Fibroblast of gingiva (primary cell): ENCODE results near the gene PCDHGA10.
"Not testable (repeated sequence)": the region's sequence is repeated elsewhere in the genome, so short reads cannot be mapped to it uniquely, and the experiment has no call there.

Experiments used
- DNase-seq: peaks from one replicate; pipeline ENCODE4 v3.0.0-alpha.2; 2011; ENCODE audit warnings: low read depth

The PCDHGA10 gene

DNA sequence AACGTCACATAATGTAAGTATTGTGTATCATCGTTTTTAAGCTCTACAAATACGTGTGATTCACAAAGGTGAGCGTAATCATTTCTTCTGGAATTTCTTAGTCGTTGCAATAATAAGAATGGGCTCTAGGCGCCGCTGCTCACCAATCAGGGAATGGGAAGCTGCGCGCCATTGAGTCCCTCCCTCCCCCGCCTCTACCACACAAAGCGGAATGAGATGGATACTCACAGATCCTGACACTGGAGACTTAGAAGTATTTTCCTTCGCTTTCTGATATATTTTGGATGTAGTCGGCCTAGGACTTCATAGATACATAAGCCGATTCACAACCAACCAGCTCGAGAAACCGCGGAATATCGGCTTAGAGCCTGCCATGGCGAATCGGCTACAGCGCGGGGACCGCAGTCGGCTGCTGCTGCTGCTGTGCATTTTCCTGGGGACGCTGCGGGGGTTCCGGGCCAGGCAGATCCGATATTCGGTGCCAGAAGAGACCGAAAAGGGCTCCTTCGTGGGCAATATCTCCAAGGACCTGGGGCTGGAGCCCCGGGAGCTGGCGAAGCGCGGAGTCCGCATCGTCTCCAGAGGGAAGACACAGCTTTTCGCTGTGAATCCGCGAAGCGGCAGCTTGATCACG is 8.2 kb downstream of the PCDHGA10 start, which contains the start of gene PCDHGA11:
Gene PCDHGA11, plus strand, starts transcription at position 197 of the 634 bp plus-strand sequence. Its CDS starts 177 bp downstream, at position 374.
- peak; percentile 36 for DNase-seq

DNA sequence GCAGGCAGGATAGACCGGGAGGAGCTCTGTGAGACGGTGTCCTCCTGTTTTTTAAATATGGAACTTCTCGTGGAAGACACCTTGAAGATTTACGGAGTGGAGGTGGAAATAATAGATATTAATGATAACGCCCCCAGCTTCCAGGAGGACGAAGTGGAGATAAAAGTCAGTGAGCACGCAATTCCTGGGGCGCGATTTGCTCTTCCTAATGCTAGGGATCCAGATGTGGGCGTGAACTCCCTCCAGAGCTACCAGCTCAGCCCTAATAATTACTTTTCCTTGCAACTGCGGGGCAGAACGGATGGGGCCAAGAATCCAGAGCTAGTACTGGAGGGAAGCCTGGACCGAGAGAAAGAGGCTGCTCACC is 8.7 kb downstream of the PCDHGA10 start:
- no peak for DNase-seq

DNA sequence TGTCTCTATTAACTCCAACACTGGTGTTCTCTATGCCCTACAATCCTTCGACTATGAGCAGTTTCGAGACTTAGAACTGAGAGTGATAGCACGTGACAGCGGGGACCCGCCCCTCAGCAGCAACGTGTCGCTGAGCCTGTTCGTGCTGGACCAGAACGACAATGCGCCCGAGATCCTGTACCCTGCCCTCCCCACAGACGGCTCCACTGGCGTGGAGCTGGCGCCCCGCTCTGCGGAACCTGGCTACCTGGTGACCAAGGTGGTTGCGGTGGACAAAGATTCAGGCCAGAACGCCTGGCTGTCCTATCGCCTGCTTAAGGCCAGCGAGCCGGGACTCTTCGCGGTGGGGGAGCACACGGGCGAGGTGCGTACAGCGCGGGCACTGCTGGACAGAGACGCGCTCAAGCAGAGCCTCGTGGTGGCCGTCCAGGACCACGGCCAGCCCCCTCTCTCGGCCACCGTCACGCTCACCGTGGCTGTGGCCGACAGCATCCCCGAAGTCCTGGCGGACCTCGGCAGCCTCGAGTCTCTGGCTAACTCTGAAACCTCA is 10.0 kb downstream of the PCDHGA10 start:
- no peak for DNase-seq

DNA sequence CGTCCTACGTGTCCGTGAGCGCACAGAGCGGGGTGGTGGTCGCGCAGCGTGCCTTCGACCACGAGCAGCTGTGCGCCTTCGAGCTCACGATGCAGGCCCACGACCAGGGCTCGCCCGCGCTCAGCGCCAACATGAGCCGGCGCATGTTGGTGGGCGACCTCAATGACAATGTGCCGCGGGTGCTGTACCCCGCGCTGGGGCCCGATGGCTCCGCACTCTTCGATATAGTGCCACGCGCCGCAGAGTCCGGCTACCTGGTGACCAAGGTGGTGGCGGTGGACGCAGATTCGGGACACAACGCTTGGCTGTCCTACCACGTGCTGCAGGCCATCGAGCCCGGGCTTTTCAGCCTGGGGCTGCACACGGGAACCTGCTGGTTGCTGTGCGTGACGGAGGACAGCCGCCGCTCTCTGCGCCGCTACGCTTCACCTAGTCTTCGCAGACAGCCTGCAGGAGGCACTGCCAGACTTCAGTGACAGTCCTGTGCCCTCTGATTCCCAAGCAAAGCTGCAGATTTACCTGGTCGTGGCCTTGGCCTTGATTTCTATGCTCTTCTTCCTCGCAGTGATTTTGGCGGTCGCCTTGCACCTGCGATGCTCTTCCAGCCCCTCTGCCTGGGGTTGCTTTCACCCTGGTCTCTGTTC is 15.1 kb downstream of the PCDHGA10 start:
- DNase-seq = no peak

DNA sequence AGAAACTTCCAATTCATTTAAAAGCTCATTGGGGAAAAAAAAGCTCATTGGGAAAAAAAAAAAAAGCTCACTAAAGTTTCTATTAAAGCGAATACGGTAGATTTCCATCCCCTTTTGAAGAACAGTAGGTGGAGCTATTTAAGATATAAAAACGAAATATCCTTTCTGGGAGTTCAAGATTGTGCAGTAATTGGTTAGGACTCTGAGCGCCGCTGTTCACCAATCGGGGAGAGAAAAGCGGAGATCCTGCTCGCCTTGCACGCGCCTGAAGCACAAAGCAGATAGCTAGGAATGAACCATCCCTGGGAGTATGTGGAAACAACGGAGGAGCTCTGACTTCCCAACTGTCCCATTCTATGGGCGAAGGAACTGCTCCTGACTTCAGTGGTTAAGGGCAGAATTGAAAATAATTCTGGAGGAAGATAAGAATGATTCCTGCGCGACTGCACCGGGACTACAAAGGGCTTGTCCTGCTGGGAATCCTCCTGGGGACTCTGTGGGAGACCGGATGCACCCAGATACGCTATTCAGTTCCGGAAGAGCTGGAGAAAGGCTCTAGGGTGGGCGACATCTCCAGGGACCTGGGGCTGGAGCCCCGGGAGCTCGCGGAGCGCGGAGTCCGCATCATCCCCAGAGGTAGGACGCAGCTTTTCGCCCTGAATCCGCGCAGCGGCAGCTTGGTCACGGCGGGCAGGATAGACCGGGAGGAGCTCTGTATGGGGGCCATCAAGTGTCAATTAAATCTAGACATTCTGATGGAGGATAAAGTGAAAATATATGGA is 17.7 kb downstream of the PCDHGA10 start, which contains the start of gene PCDHGA12:
Gene PCDHGA12, plus strand, starts transcription at position 176 of the 782 bp plus-strand sequence. Its CDS starts 253 bp downstream, at position 429.
- DNase-seq = peak; percentile 87

DNA sequence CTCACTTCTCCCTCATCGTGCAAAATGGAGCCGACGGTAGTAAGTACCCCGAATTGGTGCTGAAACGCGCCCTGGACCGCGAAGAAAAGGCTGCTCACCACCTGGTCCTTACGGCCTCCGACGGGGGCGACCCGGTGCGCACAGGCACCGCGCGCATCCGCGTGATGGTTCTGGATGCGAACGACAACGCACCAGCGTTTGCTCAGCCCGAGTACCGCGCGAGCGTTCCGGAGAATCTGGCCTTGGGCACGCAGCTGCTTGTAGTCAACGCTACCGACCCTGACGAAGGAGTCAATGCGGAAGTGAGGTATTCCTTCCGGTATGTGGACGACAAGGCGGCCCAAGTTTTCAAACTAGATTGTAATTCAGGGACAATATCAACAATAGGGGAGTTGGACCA is 18.5 kb downstream of the PCDHGA10 start:
- no peak for DNase-seq

DNA sequence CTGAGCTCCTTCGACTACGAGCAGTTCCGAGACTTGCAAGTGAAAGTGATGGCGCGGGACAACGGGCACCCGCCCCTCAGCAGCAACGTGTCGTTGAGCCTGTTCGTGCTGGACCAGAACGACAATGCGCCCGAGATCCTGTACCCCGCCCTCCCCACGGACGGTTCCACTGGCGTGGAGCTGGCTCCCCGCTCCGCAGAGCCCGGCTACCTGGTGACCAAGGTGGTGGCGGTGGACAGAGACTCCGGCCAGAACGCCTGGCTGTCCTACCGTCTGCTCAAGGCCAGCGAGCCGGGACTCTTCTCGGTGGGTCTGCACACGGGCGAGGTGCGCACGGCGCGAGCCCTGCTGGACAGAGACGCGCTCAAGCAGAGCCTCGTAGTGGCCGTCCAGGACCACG is 19.5 kb downstream of the PCDHGA10 start:
- DNase-seq = not testable (repeated sequence)

DNA sequence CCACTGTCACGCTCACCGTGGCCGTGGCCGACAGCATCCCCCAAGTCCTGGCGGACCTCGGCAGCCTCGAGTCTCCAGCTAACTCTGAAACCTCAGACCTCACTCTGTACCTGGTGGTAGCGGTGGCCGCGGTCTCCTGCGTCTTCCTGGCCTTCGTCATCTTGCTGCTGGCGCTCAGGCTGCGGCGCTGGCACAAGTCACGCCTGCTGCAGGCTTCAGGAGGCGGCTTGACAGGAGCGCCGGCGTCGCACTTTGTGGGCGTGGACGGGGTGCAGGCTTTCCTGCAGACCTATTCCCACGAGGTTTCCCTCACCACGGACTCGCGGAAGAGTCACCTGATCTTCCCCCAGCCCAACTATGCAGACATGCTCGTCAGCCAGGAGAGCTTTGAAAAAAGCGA is 19.9 kb downstream of the PCDHGA10 start:
- not testable (repeated sequence) for DNase-seq

DNA sequence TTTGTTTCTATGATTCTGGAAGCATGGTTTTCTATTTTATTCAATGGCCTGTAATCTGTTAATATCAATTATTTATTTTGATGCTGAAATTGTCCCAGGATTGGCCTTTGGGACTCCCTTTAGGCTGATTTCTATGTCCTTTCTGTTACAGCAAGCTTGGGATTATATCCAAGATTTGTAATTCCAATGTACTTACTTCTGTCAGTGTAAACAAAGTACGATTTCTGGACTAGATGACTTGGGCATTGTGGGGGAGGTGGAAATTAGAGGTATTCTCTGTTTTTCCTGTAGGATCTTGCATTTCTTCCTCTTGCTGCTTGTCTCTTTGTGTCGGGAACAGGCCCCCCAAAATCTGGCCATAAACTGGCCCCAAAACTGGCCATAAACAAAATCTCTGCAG is 21.2 kb downstream of the PCDHGA10 start:
- no peak for DNase-seq

DNA sequence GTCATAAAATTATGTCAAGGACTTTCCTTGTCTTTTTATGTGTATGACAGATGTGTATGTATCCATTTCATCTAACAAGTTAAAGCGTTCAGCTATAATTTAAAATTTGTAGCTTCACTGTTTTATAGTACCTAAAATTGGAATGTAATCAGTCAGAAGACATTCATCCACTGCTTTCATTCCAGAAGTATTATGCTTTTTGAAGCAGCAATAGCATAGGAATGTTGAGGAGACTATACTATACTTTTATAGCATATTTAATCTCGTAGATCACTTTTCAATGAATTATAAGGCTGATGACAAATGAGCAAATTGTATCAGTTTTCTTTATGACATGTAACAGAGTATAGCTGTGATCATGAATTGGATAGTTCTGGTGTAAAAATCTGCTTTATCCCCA is 24.4 kb downstream of the PCDHGA10 start:
- DNase-seq = no peak

DNA sequence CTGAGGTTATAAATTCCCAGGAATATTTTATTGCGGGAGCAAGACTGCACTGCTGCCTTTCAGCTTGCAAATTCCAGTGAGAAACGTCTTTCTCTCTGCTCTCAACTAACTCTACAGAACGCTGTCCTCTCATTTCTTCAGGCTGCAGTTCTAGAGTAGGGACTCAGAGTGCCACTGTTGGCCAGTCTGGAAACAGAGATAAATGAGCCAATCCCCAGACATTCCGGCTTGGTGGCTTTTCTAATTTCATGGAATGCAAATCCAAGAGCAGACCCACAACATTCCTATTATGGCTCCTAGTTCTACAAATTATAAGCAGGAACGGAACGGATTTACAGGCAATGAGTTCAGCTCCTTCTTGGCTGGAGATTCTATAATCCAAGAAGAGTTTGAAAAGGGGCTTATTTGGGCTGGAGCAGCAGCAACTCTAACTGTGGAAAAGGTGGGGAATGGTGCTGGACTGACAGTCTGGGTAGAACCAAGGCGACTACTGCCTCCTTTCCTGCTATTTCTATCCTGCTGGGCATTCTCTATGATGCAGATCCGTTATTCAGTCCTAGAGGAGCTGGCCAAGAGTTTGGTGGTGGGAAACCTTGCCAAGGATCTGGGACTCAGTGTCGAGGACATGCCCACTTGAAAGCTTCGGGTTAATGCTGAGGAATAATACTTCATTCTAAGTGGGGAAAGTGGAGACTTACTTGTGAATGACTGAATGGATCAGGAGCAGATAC is 26.8 kb downstream of the PCDHGA10 start:
- no peak for DNase-seq

DNA sequence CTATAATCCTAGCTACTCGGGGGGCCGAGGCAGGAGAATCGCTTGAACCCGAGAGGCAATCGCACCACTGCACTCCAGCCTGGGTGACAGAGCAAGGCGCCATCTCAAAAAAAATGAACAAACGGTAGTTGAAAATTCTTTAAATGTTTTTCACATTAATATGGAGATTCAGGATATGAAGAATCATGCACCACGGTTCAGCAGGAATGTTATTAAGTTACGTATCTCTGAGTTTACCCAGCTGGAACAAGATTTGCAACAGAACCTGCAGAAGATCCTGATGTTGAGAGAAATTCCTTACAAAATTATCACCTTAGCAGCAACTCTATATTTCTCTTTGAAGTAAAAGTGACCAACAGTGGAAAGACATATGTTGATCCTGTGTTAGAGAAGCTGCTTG is 27.6 kb downstream of the PCDHGA10 start:
- no peak for DNase-seq

DNA sequence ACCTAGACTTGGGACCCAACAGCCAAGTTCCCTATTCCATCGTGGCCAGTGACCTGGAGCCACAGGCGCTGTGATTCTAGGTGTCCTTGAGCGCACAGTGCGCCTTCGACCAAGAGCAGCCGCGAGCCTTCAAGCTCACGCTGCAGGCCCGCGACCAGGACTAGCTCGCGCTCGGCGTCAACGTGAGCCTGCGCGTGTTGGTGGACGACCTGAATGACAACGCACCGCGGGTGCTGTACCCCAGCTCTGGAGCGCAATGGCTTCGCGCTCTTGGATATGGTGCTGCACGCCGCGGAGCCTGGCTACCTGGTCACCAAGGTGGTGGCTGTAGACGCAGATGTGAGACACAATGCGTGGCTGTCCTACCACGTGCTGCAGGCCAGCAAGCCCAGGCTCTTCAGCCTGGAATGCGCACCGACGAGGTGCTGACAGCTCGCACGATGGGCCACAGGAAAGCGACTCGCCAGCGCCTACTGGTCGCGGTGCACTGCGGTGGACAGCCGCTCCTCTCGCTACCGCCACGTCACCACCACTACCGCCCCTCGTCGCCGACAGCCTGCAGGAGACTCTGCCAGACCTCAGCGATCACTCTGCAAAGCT is 28.9 kb downstream of the PCDHGA10 start:
- no peak for DNase-seq

DNA sequence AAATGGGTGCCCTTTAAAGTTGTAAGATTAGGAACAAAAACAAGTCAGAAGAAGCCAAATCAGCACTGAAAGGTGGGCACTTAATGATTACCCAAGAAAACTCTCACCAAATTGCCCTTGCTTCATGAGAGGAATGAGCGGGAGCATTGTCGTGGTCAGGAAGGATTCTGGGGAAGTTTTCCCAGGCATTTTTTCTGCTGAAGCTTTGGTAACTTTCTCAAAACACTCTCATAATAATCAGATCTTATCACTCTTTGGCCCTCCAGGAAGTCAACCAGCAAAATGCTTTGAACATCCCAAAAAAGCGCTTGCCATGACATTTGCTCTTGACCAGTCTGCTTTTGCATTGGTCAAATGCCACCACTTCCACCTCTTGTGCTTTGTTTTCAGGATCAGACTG is 52.6 kb downstream of the PCDHGA10 start:
- no peak for DNase-seq
